RWPE1 (cell line): ENCODE results near the gene ANKRD13A.

Experiments used
- CTCF ChIA-PET: fragments of 350-600 bp; sonication (Branson Sonifier 250); formaldehyde crosslinking; extraction: SDS; loops from one replicate; lab custom pipeline; 2021; lab: Yijun Ruan, JAX
- POLR2A ChIA-PET: fragments of 400-600 bp; formaldehyde crosslinking; extraction: SDS; loops from one replicate; lab custom pipeline; 2020; ENCODE audit warnings: antibody characterized with exemption; ENCODE audit not compliant: low non-redundant PET; lab: Yijun Ruan, JAX
- DNase-seq: peaks from one replicate; pipeline ENCODE4 v3.0.0; 2012; ENCODE audit warnings: low spot score
- H3K27ac ChIP-seq: fragments of 450-650 bp; 2 replicates; pipeline ENCODE4 v1.5.1; 2017
- TF ChIP-seq, protein P1 (sequence below): fragments of 450-650 bp; conservative IDR thresholded peaks from 2 replicates; pipeline ENCODE4 v1.5.1; 2017; ENCODE audit warnings: low read depth, mild to moderate bottlenecking

Gene ANKRD13A

DNA sequence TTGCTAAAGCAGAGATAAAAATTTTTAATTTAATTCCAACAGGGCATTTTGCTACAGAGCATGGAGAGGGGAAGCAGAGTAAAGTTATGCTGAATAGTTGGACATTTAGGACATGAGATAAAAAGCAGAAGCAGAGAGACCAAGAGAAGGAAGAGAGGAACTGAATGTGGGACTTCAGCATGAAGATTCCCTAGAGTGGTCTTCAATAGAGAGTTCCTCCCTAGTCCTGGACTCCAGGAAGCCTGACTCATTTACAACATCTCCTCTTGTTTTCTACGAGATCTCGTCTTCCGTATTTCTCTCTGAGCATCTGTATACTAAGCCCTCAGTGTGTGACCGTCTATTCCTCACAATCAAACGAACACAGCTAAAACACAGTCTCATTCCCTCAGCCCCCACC is 89.7 kb downstream of the ANKRD13A start:
- ChIA-PET POLR2A (no interaction called here), CTCF (no interaction called here)
- DNase-seq: no peak
- no peak overlapping the region for H3K27ac ChIP-seq
- TF ChIP-seq, protein P1, sequence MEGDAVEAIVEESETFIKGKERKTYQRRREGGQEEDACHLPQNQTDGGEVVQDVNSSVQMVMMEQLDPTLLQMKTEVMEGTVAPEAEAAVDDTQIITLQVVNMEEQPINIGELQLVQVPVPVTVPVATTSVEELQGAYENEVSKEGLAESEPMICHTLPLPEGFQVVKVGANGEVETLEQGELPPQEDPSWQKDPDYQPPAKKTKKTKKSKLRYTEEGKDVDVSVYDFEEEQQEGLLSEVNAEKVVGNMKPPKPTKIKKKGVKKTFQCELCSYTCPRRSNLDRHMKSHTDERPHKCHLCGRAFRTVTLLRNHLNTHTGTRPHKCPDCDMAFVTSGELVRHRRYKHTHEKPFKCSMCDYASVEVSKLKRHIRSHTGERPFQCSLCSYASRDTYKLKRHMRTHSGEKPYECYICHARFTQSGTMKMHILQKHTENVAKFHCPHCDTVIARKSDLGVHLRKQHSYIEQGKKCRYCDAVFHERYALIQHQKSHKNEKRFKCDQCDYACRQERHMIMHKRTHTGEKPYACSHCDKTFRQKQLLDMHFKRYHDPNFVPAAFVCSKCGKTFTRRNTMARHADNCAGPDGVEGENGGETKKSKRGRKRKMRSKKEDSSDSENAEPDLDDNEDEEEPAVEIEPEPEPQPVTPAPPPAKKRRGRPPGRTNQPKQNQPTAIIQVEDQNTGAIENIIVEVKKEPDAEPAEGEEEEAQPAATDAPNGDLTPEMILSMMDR: no peak
